MG63 (cell line): ENCODE data around the gene RNF149. TPM values are rescaled to one million over a fixed set of nuclear protein-coding genes. Genes with fewer than 3 reads are reported as not detected.
A peak's percentile ranks its signal among the peaks of the same experiment; 100 is the strongest.
"Not testable (repeated sequence)": the region's sequence is repeated elsewhere in the genome, so short reads cannot be mapped to it uniquely, and the experiment has no call there.

Source experiments
- DNase-seq: peaks from one replicate; pipeline ENCODE4 v3.0.0-alpha.2; 2020
- H3K27me3 ChIP-seq: fragments of 250-450 bp; sonication (Bioruptor Pico); 2 replicates; pipeline ENCODE4 v1.5.1; 2020; ENCODE audit warnings: mild to moderate bottlenecking, moderate library complexity
- H3K36me3 ChIP-seq: fragments of 250-450 bp; sonication (Bioruptor Pico); 2 replicates; pipeline ENCODE4 v1.5.1; 2020; ENCODE audit warnings: mild to moderate bottlenecking, moderate library complexity
- H3K4me3 ChIP-seq: fragments of 250-450 bp; sonication (Bioruptor Pico); 2 replicates; pipeline ENCODE4 v1.5.1; 2020; ENCODE audit warnings: mild to moderate bottlenecking, moderate library complexity
- H3K9me3 ChIP-seq: fragments of 250-450 bp; sonication (Bioruptor Pico); 2 replicates; pipeline ENCODE4 v1.5.1; 2020; ENCODE audit warnings: mild to moderate bottlenecking, moderate library complexity
- total RNA-seq: library from RNA; depleted of rRNA; stranded (reverse); fragments of >200 nt; shearing (Covaris generic); gene quantifications from 2 replicates; pipeline ENCODE4 v1.2.3, GENCODE V29; 2014; ENCODE audit warnings: low replicate concordance

Gene RNF149
- total RNA-seq, 1 experiment from 2014 or later = 34.5 TPM

DNA sequence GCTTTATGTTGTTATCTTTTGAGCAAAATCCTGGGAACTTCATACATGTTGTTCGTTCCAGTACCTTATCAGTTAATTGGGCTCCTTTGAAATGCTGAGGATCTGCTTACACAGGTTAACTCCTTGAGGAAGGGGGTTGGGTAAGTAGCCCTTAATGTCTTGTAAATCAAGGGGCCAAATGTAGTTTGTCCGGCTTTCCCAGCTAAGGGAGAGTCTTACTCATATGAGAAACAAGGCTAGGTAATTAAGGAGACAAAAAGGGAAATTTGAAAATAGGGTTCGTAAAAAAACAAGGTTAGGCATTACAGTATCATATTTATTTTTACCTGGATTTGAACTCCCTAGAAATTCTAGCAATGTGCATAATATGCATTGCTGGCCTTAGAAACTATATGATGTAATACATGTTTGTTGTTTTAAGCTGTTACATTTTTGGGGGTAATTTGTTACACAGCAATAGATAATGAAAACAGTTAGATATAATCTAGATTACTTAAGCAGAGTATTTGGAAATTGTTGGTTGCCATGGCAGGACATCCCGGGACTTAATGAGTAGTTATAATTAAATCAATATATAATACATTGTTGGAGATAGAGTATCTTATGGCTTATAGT, 30.9 kb upstream of the RNF149 start:
- Histone ChIP-seq H3K36me3 (no peaks in the 10 kb centered on the region), H3K9me3 (no peaks in the 10 kb centered on the region), H3K4me3 (no peak overlapping the region), H3K27me3 (no peaks in the 10 kb centered on the region)
- DNase-seq = no peak

DNA sequence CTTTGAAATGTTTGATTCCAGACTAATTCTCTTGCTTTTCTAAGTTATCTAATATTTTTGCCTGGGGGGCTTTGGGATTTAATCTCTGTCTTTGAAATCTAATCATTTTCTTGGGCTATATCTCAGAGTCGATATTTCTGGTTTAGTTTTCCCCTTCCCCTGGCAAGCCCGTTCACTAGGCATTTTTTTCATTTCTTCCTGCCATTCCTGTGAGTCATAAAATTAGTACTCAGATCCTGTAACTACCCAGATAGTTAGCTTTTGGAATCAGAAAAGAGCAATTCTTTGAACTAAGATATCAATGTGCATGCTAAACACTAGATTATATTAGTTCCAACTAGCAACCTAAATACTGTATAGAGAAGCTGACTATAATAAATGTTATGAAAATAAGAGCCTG, 29.4 kb upstream of the RNF149 start:
- Histone ChIP-seq H3K9me3 (no peaks in the 10 kb centered on the region), H3K4me3 (no peak overlapping the region), H3K36me3 (no peaks in the 10 kb centered on the region), H3K27me3 (no peaks in the 10 kb centered on the region)
- DNase-seq = no peak

DNA sequence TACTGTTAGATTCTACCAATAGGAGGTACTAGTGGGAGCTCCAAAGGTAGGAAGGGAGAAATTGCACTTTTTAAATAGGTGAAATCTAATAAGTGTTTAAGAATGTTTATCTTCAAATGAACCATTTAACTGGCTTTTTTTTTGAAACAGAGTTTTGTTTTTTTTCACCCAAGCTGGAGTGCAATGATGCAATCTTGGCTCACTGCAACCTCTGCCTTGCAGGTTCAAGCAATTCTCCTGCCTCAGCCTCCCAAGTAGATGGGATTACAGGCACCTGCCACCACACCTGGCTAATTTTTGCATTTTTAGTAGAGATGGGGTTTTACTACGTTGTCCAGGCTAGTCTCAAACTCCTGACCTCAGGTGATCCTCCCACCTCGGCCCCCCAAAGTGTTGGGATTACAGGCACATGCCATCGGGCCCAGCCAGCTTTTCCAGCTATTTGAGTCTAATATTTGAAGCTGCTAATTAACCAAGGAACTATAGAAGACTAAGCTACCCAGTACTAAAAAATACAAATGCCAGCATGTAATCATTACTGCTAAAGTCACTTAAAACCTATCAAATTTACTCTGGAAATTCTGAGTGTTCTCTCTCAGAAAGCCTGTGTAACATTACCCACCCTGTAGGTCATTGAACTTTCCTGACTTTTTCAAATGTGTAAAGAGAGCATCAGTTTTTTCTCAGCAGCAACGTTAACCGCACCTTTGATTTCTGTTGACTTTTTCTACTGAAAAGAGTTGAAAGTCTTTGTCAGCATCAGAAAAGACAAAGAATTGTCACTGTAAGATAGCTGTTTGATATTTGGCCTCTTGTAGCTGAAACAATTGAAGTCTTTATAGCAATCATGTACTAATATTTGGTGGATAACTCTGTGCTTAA, 24.6 kb upstream of the RNF149 start:
- no peaks in the 10 kb centered on the region for H3K36me3 ChIP-seq
- no peaks in the 10 kb centered on the region for H3K27me3 ChIP-seq
- no peak for DNase-seq
- no peaks in the 10 kb centered on the region for H3K9me3 ChIP-seq
- H3K4me3 ChIP-seq = no peak overlapping the region

DNA sequence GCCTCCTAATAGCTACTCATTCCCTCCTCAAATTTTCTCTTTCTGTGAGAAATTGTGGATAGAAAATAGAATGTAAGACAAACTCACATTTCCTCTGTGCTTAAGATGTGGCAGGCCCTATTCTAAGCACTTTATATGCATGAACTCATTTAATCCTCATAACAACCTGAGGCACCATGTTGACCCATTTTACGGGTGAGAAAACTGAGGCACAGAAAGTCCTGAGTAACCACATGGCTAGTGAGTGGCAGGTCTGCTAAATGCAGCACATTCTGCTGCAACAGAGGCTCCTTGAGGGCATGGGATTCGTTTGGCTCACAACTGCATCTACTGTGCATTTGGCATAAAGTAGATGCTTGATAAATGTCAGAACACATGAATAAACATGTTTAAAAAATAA, 22.7 kb upstream of the RNF149 start:
- H3K4me3 ChIP-seq = no peak overlapping the region
- no peaks in the 10 kb centered on the region for H3K36me3 ChIP-seq
- DNase-seq = no peak
- no peaks in the 10 kb centered on the region for H3K27me3 ChIP-seq
- no peaks in the 10 kb centered on the region; the same call in 1 of the 2 replicates for H3K9me3 ChIP-seq

DNA sequence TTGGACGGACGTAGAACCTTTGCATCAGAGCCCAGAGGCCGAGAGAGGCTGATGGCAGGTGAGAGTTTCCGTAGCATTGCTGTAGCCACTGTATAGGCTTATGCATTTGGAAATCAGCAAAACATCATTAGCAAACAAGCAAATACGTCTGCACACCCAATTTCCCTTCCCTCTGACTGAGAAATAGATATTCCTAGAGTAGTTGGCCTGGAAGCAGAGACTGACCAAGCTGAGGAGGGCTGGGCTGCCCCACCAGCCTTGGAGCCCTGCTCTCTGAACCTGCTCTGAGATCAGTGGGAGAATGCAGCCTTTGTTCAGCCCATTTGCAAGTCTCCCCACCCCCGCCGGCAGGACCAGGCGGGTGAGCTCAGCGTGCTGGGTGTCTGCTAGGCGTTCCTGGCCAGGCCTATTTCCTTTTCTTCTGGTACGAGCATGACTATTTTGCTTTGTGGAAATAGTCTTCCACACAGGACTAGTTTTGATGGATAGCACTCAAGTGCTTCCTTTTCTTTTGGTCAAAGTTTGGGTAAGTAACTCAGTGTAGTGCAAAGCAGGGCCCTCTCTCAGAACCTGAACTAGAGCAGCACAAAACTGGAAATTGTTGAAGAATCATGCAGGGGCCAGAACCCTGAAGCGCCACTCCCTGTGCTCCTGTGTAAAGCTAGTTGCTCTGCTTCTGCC, 21.9 kb upstream of the RNF149 start:
- no peak overlapping the region for H3K4me3 ChIP-seq
- peaks cover 7% of the 10 kb centered on the region for H3K9me3 ChIP-seq
- no peak for DNase-seq
- H3K27me3 ChIP-seq = no peaks in the 10 kb centered on the region
- H3K36me3 ChIP-seq = no peaks in the 10 kb centered on the region

DNA sequence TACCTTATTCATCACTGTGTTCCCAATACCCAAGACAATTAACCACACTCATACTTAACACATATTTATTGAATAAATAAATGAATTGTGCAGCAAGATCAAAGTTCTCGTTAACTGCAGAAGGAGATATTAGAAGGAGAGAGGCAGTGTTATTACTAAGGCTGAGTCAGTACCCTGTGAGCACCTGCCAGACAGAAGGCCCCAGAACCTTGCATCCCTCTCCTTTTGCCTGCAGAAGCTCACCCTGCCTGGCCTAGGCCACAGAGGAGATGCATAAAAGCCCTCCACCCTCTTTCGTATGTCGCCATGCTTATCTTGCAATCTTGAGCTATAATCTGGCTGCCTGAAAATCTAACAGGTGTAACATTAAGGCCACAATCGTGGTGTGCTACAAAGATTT, 20.5 kb upstream of the RNF149 start:
- Histone ChIP-seq H3K36me3 (no peaks in the 10 kb centered on the region), H3K27me3 (no peaks in the 10 kb centered on the region), H3K9me3 (peaks cover 13% of the 10 kb centered on the region), H3K4me3 (no peak overlapping the region)
- DNase-seq = no peak

DNA sequence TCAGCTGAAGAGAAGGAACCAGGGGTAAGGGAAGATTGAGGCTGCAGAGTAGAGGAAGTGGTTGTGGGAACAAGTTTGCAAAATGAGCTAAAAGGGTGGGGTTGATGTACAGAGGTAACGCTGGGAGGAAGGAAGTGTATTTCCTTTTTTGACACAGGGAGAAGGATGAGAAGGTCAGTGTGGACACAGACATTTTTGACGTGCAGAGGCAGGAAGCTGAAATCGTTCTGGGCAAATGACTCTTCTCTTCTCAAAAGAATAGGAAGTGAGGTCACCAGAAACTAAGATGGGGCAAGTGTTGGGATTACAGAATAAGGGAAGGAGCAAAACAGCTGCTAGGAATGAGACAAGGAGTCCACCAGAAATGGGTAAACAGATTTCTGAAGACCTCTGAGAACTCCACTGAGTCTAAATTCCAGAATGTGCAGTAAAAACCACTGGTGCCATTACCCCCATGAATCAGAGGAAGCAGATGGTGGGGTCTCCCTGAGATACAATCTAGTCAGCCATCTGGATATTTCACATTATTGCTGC, 20.0 kb upstream of the RNF149 start:
- Histone ChIP-seq H3K27me3 (no peaks in the 10 kb centered on the region), H3K36me3 (no peaks in the 10 kb centered on the region), H3K4me3 (no peak overlapping the region), H3K9me3 (peaks cover 13% of the 10 kb centered on the region)
- no peak for DNase-seq

DNA sequence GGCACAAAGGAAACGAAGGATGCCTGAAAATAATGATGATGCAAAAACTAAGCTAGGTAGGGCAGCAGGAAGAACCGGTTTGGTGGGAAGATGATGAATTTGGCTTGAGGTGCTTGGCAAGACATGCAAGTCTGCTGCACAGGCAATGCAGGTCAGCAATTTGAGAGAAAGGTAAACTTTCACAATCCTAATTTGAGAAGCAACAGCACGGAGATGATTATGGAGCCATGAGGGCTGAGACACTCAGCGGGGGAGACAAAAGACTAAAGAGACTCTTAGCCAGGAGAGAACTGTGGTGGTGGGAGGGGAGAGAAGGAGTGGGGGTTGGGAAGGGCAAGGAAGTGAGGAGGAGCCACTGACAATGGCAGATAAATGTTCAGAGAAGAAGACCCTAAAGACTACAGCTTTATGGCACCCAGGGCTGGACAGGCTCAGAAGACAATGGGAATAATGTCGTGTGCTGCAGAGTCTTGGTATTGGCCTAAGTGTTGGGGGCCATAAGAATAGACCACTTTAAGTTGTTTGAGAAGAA, 19.4 kb upstream of the RNF149 start:
- H3K27me3 ChIP-seq = no peaks in the 10 kb centered on the region
- H3K36me3 ChIP-seq = no peaks in the 10 kb centered on the region
- DNase-seq = no peak
- peaks cover 13% of the 10 kb centered on the region for H3K9me3 ChIP-seq
- no peak overlapping the region for H3K4me3 ChIP-seq

DNA sequence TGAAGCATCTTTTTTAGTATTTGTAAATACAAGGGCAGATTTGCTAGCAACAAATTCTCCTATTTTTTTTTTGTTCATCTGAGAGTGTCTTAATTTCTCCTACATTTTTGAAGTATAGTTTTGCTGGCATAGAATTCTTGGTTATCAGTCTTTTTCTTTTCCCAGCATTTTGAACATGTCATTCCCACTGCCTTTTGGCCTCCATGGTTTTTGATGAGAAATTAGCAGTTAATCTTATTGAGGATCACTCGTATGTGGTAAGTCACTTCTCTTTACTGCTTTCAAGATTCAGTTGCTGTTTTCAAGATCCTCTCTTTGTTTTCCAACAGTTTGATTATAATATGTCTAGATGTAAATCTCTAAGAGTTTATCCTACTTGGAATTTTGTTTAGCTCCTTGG, 16.9 kb upstream of the RNF149 start:
- Histone ChIP-seq H3K9me3 (peaks cover 13% of the 10 kb centered on the region), H3K27me3 (no peaks in the 10 kb centered on the region; the same call in 1 of the 2 replicates), H3K4me3 (no peak overlapping the region), H3K36me3 (no peaks in the 10 kb centered on the region)
- no peak for DNase-seq

DNA sequence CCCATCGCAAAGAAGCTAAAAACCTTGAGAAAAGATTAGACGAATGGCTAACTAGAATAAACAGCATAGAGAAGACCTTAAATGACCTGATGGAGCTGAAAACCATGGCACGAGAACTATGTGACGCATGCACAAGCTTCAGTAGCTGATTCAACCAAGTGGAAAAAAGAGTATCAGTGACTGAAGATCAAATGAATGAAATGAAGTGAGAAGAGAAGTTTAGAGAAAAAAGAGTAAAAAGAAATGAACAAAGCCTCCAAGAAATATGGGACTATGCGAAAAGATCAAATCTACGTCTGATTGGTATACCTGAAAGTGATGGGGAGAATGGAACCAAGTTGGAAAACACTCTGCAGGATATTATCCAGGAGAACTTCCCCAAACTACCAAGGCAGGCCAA, 8.1 kb upstream of the RNF149 start:
- H3K9me3 ChIP-seq, H3K27me3 ChIP-seq: not testable (repeated sequence)

DNA sequence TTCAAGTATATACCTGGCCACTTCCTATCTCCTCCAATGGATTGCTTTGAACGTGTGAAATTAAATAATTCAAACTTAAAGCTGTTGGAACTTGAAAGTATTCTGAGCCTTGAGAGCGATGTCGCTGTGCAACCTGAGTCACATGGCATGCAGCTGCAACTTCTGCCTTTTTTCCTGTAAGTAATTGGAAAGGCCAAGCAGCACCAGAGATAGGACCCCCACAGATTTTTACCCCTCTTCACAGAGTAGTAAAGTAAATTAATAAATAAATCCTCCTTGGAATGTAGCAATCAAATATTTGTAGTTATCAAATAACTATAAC, 3.2 kb upstream of the RNF149 start:
- Histone ChIP-seq H3K4me3 (no peak overlapping the region), H3K36me3 (peaks cover under 1% of the 10 kb centered on the region; the same call in 1 of the 2 replicates), H3K9me3 (no peaks in the 10 kb centered on the region), H3K27me3 (no peaks in the 10 kb centered on the region)
- no peak for DNase-seq

More for the DNA sequence above, 8.1 kb upstream of the RNF149 start:
- H3K36me3 ChIP-seq, DNase-seq, H3K4me3 ChIP-seq: not testable (repeated sequence)

DNA sequence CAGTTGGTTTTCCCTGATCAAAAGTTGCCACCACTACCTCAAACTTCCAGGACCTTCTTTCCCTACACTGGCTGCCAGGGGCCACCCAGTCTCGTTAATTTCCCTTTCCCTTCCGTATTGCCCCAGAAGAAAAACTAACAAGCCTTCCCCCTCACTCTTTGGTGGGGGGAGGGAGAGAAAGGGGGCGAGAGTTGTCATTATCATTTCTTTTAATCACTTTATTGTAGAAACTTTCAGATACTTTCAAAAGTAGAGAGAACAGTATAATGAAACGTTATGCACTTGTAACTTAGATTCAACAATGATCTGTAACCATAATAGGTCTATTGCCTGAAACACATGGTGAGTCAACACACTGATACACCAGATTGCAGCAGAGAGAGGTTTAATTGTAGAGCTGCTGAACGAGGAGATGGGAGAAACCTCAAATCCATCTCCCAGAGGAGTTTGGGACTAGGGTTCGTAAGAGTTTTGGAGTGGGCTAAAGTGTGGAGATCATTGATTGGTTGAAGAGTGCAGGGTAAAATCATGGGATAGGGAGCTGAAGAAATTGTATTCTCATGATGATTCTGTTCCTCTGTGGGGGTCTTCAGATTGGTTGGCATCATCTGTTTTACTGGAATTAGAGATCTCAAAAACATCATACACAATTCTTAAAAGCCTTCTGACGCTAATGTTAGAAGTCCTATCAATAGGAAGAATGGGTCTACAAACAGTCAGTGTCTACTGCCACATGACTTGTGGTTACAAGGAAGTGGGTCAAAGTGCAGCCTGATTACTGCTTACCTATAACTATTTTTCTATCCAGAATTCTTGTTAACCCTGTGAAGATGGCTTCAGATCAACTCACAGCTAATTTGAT, 2.6 kb upstream of the RNF149 start:
- Histone ChIP-seq H3K27me3 (no peaks in the 10 kb centered on the region), H3K36me3 (peaks cover 7% of the 10 kb centered on the region), H3K9me3 (no peaks in the 10 kb centered on the region), H3K4me3 (no peak overlapping the region)
- no peak for DNase-seq

DNA sequence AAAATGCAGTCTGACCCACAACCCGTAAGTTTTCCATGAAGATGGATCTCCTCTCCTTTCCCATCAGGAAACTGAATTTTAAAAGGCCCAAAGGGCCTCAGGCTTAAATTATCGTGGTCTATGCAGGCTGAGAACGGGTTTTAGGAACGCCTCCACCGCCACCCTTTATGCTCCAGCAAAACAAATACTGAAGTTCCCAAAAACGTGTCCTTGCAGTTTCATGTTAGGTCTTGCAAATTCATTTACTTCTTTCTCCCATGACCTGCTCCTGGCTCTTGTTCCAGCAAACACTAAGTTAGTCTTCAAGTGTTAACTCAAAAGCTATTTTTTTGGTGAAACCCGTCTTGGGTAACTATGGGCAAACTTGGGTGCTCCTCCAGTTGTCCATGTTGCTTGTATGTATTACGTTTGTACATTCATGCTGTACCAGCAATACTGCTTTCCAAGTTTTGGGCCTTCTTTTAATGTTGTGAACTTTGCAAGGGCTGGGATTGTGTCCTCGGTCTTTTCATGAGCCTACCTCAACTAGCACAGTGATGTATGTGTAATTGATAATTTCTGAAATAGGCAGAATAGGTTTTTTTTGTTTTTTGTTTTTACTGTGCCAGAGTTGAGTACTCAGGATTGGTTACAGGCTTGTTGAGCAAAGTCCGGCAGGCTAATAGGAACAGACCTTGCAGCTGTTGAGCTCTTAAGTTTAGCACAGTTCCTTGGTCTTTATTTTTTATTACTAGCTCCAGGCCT, 1.8 kb upstream of the RNF149 start:
- Histone ChIP-seq H3K9me3 (no peaks in the 10 kb centered on the region), H3K4me3 (no peak overlapping the region), H3K27me3 (no peaks in the 10 kb centered on the region), H3K36me3 (peaks cover 13% of the 10 kb centered on the region)
- DNase-seq = no peak

DNA sequence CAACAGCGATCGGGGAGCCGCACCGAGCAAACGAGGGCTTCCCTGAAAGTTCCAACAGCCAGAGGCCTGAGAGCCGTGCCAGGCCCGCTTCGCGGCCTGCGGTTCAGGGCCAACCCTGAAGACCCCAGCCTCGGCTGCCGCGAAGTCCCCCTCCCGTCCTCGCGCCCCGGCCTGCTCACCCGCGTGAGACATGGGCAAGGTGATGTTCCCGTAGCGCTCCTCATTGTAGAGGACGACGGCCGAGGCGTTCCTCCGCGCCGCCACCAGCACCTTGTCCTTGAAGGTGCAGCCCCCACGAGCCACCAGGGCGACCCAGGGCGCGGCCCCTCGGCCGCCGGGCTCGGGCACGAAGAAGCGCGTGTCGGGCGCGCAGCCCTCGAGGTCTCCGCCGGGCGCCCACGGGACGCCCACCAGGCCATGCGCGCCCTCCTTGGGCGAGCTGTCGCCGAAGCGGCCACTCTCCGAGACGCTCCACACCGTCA, 510 bp downstream of the RNF149 start:
- Histone ChIP-seq H3K27me3 (no peaks in the 10 kb centered on the region), H3K4me3 (peak overlapping the region; percentile 93), H3K36me3 (peaks cover 23% of the 10 kb centered on the region), H3K9me3 (no peaks in the 10 kb centered on the region)
- peak; percentile 19 for DNase-seq

DNA sequence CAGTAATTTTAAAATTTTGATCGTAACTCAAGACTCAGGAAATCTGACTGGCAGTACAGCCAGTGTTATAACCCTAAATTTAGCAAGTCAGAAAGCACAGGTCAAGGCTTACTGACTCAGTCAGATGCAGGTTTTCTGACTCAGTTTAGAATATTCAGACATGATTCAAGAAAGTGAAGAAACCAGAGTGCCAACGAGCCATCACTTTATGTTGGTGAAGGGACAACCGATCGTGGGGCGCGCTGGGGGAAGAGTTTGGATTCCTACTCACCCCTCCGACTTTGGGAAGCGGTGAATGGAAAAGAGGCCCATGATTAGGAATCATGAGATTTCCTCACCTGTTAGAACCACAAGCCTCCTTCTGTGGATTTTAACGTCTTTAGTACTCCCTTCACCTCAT, 998 bp downstream of the RNF149 start:
- H3K36me3 ChIP-seq = peaks cover 24% of the 10 kb centered on the region
- no peaks in the 10 kb centered on the region for H3K9me3 ChIP-seq
- no peaks in the 10 kb centered on the region for H3K27me3 ChIP-seq
- no peak for DNase-seq
- H3K4me3 ChIP-seq = peak overlapping the region; percentile 93

DNA sequence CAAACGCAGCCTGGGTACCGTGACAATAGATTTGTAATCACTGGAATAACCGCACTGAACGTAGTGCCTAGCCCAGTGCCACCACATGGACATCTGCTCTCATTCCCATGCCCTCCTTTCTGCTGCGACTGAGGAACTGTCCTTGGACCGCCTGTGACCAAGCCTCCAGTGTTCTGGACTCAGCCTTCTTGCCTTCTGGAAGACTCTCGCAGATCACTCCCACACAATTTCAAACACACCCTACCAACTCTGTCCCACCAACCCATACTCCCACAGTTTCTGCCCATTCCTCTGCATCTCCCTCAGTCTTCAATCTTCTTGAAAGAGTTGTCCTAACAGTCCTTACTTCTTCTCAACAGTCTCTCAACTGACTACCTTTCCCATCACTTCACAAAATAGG, 2.1 kb downstream of the RNF149 start:
- Histone ChIP-seq H3K36me3 (peaks cover 33% of the 10 kb centered on the region), H3K9me3 (no peaks in the 10 kb centered on the region), H3K27me3 (no peaks in the 10 kb centered on the region), H3K4me3 (peak overlapping the region; percentile 93)
- no peak for DNase-seq
